Right forelimb (tissue), 1 donor: ENCODE measurements around the gene GPR137B.

Experiments used
- DNase-seq: peaks from one replicate; pipeline ENCODE4 v3.0.0-alpha.2; 2018

GPR137B gene

GRCh38 chr1:236114076-236114747 lies 28.1 kb upstream of the GPR137B start:
- DNase-seq: peak; percentile 2

- DNase-seq: no peak
These were observed 24.6 kb upstream of the GPR137B start for GRCh38 chr1:236117710-236118109.

GRCh38 chr1:236119943-236120484 lies 22.3 kb upstream of the GPR137B start:
- DNase-seq: no peak

GRCh38 chr1:236120721-236121153 lies 21.6 kb upstream of the GPR137B start:
- DNase-seq: no peak

- no peak for DNase-seq
These were observed 20.2 kb upstream of the GPR137B start for GRCh38 chr1:236122176-236122575.

- DNase-seq: no peak
These were observed 18.8 kb upstream of the GPR137B start for GRCh38 chr1:236123563-236123962.

GRCh38 chr1:236124965-236125364 lies 17.4 kb upstream of the GPR137B start:
- no peak for DNase-seq

- no peak for DNase-seq
These were observed 15.3 kb upstream of the GPR137B start for GRCh38 chr1:236127045-236127444.

- DNase-seq: no peak
These were observed 13.6 kb upstream of the GPR137B start for GRCh38 chr1:236128646-236129178.

- DNase-seq: no peak
These were observed 13.0 kb upstream of the GPR137B start for GRCh38 chr1:236129306-236129705.

GRCh38 chr1:236130372-236130771 lies 12.0 kb upstream of the GPR137B start:
- DNase-seq: no peak

- no peak for DNase-seq
These were observed 10.4 kb upstream of the GPR137B start for GRCh38 chr1:236131916-236132315.

- DNase-seq: no peak
These were observed 9.8 kb upstream of the GPR137B start for GRCh38 chr1:236132420-236133046.

GRCh38 chr1:236133339-236133738 lies 9.0 kb upstream of the GPR137B start:
- DNase-seq: no peak

- DNase-seq: no peak
These were observed 8.5 kb upstream of the GPR137B start for GRCh38 chr1:236133802-236134201.

GRCh38 chr1:236137285-236137852 lies 5.0 kb upstream of the GPR137B start:
- no peak for DNase-seq

- no peak for DNase-seq
These were observed 2.8 kb upstream of the GPR137B start for GRCh38 chr1:236139495-236139894.

- no peak for DNase-seq
These were observed 1.5 kb upstream of the GPR137B start for GRCh38 chr1:236140705-236141446.

GRCh38 chr1:236141447-236142252 lies 689 bp upstream of the GPR137B start:
- DNase-seq: peak; percentile 58

GRCh38 chr1:236143104-236143948 lies 987 bp downstream of the GPR137B start:
- DNase-seq: no peak

GRCh38 chr1:236144033-236144432 lies 1.7 kb downstream of the GPR137B start:
- no peak for DNase-seq
